Fibroblast of peridontal ligament (primary cell): ENCODE results near the gene ARL16.

Source experiments
- DNase-seq: peaks from one replicate; pipeline ENCODE4 v3.0.0-alpha.2; 2010; ENCODE audit errors: extremely low read depth

The ARL16 gene

DNA sequence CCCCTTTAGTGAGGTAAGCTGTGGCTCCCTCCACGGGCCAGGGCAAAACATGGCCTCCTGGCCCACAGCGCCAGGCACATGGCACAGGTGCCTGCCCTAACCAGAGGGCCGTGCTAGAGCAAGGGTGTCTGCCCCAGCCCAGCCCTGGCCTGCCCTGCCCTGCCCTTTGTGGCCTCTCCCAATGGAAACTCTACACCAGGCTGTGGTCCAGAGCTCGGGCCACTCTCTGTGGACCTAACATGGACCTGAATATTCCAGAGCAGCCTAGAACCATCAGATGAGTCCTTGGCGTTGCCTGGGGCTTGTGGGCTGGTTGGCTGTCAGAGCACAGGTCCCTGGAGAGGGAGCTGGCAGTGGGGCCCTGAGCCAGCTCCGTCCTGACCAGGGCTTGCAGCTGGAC is 11.6 kb upstream of the ARL16 start:
- DNase-seq: no peak

DNA sequence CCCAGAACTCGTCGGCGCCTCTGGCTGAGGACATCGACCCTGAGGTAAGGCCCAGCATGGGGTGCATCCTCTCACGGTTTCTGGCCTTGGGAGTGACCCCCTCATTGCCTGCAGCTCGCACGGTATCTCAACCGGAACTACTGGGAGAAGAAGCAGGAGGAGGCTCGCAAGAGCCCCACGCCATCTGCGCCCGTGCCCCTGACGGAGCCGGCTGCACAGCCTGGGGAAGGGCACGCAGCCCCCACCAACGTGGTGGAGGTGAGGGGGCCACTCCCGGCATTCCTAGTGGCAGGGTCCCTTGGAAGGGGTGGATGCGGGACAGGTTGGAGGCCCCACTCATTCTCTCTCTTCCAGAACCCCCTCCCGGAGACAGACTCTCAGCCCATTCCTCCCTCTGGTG is 11.2 kb upstream of the ARL16 start:
- no peak for DNase-seq

DNA sequence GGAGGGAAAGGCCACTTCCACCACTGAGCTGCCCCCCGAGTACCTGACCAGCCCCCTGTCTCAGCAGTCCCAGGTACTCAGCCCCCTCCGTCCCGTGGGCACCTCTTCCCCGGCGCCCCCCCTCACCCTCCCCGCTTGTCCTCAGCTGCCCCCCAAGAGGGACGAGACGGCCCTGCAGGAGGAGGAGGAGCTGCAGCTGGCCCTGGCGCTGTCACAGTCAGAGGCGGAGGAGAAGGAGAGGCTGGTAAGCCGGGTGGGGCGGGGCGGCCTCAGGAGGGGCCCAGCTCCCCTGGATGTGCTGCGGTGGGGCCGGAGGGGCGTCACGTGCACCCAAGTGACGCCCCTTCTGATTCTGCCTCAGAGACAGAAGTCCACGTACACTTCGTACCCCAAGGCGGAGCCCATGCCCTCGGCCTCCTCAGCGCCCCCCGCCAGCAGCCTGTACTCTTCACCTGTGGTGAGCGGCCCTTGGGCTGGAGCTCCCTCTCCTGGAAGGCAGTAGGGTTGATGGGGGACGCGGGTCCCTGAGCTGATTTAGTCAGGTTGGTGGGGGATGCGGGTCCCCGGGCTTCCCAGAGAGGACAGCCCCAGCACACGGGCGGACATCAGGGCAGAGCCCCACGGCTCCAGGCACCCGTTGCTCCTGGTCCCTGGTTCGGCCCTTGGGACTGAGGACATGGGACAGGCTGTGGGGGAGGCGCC is 10.1 kb upstream of the ARL16 start:
- DNase-seq: no peak

DNA sequence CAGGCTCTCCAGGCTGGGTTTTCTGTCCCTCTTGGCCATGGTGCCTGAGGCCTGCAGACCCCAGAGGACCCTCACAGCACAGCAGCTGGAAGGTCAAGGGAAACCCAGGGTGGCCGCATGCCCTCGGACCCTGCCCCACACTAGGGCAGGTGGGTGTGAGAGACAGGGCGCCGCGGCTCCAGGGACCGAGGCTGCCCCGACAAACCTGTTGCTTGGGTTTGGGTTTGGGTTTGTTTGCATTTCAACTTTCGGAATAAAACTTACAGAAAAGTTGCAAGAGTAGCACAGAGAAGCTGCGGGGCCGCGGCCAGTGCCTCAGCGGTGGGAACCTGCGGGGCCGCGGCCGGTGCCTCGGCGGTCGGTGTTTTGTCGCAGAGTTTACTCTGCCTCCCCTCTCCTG is 8.0 kb upstream of the ARL16 start:
- no peak for DNase-seq

DNA sequence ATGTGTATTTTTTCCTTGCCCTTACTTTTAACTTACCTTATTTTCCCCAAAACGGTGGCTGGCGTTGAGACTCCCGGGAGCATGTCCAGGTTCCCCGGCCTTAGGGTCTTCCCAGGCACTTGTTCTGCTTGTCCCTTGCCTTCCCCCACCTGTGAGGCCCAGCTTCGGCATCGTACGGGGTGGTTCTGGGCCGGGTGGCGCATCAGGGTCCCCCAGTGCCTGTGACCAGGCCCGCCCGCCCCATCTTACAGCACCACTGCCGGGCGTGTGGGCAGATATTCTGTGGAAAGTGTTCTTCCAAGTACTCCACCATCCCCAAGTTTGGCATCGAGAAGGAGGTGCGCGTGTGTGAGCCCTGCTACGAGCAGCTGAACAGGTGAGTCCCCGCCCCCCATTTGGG is 7.6 kb upstream of the ARL16 start:
- no peak for DNase-seq

DNA sequence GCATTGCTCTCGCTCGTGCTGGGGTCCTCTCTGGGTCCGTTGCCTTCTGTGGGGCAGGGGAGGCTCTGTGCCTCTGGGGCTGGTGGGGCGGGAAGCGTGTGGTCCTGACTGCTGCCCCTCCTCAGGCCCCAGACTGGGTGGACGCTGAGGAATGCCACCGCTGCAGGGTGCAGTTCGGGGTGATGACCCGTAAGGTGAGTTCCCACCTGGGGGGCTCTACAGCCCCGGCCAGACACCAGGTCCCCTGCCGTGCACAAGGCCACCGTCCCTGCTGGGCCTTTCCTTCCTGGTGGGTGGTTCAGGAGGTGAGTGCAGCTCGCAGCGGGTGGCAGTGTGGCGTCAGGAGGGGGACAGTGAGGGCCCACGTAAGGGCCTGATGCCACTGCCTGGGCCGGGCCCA is 7.0 kb upstream of the ARL16 start:
- no peak for DNase-seq

DNA sequence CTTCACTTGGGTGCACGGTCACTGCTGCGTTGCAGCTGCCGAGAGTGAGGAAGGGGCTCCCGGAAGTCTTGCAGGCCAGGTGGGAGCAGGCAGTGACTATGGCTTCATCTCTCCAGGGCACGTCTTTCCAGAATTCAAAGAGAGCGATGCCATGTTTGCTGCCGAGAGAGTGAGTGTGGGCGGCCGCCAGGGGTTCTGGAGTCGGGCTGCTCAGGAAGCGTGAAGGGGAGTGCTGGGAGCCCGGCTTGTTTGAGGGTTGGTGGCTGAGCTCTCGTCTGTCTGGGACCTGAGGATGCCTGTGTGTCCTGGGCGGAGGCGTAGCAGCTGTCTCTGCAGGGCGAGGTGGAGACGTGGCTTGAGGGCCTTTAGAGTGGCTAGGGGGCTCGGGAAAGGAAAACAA is 6.5 kb upstream of the ARL16 start:
- DNase-seq: no peak

DNA sequence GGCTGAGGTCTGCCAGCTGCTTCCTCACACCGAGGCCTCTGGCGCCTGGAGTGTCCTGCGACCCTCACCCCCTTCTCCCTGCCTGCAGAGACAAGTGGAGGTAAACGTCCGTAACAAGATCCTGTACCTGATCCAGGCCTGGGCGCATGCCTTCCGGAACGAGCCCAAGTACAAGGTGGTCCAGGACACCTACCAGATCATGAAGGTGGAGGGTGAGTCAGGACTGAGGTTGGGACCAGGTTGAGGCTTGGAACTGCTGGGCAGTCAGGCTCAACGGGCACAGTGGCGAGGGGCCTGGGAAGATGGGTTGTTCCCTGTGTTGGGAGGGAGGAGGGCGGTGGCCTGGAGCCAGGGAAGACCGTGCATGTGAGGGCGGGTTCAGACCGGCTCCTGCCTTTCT is 5.0 kb upstream of the ARL16 start:
- DNase-seq: no peak

DNA sequence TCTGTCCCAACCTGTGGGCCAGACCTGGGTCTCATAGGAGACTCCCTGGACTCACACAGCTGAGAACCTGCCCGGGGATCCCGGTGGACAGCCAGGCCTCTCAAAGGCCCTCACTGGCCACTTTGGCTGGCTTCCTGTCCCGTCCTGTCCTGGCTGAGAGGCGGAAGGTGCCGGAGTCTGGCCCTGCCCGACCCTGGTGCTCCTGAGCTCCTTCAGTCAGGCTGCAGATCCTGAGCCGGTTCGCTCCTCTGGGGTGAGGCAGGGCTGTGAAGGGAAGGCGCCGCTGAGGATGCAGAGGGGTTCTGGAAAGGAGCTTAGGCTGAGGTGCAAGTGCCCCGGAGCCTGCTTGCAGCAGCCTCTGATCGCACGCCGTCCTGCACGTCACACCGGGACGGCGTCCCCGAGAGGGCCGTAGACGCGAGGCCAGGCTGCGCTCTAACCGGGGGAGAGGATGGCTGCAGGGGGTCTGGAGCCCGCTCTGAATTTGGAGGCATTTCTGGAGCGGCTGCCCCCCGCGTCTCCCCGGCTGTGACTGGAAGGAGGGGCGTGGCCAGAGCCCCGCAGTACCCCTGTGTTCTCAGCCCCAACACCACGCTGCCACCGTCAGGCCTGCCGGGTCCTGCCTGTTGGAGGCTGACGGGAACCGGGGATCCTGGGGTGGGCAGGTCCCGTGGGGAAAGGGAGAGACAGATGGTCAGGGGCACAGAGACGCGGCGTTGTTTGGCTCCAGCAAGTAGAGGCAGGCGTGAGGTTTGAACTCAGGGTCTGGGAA is 4.4 kb upstream of the ARL16 start:
- DNase-seq: no peak

DNA sequence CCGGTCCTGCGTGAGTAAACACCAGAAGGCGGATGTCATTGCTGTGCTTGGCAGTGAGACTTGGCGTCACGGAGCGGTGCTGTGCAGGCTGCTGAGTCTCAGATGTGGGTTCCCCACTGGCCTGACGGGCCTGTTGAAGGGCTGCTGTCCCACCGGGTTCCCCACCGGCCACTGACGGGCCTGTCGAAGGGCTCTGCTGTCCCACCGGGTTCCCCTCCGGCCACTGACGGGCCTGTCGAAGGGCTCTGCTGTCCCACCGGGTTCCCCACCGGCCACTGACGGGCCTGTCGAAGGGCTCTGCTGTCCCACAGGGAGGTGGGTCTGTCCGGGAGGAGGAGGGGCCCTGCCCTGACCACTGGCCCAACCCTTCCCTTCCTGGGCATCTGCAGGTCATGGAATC is 3.0 kb upstream of the ARL16 start:
- no peak for DNase-seq

DNA sequence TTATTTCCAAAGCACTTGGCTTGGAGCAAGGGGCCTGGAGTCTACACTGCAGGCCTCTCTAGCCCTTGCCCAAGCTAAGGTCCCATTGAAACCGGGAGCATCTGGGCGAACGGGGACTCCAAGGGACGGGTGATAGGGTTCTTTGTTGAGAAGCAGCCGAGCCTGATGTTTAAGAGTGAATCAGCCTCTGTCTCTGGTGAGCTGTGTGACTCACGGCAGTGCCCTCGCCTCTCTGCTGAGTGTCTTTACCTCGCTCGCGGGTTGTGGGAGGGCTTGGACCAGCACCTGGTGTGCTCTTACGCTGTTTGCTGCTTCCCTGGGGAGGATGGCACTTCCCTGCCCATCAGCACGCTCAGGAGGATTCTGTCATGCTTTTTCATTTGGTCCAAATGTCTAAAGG is 1.5 kb upstream of the ARL16 start:
- DNase-seq: peak; percentile 35

DNA sequence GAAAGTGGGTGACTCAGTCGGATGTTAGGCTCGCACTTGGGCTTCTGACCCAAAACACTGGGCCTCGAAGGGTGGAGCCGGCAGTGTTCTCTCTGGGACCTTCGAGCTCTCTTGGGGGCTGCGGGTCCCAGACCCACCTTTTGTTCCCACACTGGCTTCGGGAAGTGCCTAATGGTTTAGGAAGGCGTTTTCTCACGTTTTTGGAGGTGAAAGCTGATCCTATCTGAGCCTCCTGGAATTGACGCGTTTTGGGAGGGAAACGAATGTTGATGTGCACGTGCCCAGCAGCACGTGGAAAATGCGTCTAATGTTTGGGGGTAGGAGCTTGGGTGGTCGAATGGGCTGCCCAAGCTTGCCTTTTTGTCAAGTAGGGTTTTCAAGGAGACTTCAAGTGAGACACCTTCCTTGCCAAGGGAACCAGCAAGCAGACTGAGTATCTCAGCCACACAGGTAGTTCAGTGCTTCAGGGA is 880 bp upstream of the ARL16 start:
- DNase-seq: peak; percentile 76

DNA sequence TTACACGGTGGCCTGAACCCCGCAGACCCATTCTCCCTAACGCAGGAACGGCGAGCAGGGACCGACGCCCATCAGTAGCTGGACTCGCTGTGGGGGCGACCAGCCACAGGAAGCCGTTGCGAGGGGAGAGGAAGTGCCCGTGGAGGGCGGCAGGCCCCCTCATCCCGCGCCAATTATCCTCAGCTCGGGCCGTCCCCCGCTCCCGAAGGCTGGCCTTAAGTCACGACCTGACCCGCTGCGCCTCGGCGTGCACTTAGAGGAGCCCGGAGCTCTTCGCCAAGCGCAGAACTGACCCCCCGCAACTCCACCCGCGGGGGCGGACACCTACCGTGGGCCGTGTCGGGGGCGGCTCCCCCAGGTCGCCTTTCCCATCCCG is 401 bp downstream of the ARL16 start:
- no peak for DNase-seq

DNA sequence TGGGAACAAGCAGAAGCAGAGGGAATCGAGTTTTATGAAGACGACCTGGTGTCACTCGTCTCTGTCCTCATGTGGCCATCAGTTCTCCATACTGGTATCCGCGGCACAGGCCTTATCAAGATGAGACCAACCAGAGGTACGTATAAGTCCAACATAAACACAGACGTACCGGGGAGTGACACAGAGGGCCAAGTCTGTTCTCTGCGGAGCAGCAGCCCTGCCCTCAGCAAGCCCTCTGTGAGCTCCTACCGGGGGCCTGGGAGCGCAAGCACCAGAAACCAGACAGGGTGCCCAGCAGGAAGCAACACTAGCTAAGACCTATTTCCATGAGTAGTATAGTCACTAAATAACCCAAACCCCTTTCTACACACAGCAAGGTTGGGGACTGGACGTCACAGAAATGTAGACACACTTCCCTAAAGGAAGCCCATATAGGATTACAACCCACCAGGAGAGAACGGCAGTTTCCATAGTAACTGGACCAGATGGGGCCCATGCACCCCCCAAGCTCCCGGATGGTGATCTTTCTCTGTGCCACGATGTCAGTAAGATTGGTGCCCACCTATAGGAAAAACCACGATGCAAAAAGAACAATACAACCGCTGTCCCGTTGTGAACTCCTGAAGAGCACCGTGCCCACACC is 911 bp downstream of the ARL16 start:
- DNase-seq: peak; percentile 18

DNA sequence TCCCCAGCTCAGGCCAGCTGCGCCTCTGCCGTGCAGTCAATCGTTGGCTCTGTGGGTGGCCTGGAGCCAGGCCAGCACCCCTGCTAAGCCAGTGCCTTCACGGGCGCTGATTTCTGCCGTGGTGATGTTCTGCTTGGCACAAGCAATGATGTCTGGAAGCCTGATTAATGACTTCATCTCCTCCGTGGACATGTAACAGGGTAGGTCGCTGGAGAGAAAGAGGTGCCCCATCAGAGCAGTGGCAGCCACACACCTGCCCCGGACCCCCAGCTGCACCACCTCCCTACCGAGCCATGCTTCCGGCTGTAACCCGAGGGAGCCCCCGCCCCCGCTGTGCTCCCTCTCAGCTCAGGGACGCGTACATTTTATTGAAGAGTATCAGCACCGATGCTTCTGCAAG is 1.9 kb downstream of the ARL16 start:
- peak; percentile 10 for DNase-seq

DNA sequence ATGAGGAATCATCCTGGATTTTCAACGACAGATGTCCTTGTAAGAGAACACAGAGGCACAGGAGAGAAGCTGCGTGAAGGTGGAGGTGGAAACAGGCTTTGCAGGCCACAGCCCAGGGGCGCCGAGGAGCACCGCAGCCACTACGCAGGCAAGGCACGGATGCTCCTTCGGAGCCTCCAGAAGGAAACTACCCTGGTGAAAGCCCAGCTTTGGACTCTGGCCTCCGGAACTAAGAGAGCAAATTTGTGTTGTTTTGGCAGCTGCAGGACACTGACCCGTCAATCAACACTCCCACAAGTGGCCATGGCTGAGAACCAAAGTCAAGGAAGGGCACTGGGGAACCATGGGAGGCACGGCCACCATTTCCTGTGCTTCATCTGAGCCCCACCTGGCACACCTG is 3.4 kb downstream of the ARL16 start:
- DNase-seq: no peak

DNA sequence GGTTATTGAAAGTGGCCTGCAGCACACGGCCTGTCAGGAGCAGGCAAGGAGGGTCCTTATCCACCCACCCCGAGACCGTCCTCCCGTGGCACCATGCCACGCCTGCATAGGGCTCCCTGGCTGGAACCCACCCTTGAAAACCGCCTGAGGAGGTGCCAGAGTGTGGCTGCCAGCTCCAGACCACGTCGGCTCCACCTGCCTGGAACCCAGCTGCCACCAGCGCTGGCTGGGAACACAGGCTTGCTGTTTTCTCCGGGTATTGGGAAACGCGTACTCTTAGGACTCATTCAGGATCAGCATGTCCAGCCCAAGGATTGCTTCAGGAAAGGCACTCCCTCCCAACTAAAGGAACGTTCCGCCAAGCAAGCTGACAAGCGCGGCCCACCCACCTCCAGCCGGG is 6.7 kb downstream of the ARL16 start:
- no peak for DNase-seq

DNA sequence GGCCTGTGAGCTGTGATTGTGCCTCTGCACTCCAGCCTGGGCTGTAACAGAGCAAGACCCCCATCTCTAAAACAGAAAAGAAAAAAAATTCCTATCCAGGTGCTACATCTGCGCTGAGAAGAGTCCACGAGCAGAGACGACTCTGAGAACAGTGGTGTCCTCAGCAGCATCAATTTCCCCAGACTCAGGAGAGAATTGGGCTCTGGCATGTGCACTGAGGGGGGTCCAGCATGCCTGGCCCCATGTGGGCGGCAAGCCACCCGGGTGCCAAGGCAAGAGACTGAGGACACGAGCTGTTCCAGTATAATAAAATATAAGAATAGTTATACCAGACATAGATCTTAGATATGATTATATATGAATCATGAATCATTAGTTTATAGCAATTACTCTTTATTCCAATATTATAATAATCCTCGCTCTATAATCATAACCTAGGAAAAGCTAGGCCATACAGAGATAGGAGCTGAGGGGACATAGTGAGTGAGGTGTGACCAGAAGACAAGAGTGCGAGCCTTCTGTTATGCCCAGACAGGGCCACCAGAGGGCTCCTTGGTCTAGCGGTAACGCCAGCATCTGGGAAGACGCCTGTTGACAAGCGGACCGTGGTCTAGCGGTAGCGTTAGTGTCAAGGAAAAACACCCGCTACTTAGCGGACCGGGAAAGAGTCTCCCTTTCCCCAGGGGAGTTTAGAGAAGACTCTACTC is 7.9 kb downstream of the ARL16 start:
- peak; percentile 40 for DNase-seq

DNA sequence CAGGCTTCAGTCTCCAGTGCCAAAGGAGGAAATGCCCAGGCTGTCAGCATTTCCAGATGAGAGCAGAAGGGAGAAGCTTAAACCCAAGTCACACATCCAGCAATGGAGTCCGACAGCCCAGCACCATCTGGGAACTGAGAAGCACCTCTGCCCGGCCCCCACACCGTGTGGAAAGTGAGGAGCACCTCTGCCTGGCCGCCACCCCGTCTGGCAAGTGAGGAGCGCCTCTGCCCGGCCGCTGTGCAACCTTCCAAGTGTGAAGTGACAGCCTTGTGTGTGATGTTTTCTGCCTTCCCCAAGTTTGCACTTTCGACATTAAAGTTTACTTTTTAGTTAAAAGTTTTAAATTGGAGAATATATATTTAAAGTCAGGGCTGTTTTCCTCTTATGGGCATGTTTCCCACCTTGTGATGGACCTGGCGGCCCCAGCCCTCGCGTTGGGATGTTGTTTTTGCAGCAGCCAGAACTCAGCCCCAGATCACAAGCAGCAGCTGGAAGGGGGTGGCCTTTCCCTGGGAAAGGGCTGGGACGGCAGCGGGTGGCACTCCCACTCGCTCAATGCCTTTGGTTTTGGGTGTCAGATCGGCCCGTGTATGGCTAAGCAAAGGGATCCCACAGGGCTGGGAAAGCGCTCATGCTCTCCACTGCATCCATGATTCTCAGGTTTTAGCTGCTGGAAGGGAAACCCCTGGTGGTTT is 9.9 kb downstream of the ARL16 start:
- DNase-seq: no peak

DNA sequence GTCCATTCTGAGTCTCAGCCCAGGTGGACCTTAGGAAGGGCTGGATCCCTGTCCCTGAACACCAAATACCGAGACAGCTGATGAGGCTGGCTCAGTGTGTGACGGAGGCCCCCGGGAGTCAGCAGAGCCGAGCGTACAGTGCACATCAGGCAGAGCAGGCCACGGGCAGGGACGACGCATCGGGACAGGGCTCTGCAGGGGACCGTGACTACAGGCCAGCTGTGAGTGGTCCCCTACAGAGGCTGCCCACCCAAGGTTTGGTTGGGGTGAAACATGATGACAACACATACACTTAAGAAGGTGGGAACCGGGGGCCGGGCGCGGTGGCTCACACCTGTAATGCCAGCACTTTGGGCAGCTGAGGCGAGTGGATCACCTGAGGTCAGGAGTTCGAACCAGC is 10.6 kb downstream of the ARL16 start:
- no peak for DNase-seq

DNA sequence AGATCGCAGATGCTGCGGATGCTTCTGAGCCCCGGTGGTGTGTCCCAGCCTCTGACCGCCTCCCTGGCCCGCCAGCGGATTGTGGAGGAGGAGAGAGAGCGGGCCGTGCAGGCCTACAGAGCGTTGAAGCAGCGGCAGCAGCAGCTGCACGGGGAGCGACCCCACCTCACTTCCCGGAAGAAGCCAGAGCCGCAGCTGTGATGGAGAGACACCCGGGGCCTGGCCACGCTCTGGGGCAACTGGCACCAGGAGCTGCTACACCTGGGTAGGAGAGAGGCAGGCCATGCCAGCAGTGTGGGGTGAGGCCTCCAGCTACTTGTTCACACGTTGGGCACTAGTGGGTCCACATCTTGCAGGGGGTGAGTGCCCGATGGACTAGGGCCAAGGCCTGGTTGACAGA is 11.1 kb downstream of the ARL16 start:
- DNase-seq: no peak

DNA sequence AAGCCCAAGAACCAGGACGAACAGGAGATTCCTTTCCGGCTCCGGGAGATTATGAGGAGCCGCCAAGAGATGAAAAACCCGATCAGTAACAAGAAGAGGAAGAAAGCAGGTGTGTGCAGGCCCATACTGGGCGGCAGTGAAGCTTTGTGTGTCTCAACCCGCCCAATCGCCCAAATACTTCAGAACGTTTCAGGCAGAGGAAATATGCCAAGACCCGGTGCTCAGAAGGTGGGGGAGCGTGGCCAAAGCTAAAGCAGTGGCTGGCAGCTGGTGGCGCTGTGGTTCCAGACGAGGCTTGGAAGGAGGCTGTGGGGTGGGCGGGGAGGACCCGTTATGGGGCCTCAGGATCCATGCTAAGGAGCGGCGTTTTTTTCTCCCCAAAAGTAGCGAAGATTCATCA is 15.8 kb downstream of the ARL16 start:
- DNase-seq: no peak
